ENCODE results near the gene TAT.
"Not testable (repeated sequence)": the region's sequence is repeated elsewhere in the genome, so short reads cannot be mapped to it uniquely, and the experiment has no call there.

TAT gene

GRCh38 chr16:71600822-71601221, 23.9 kb upstream of the TAT start:
- Histone ChIP-seq H3K4me1 (ENCODE audit: control insufficient read depth in 1 of 2, insufficient read depth in 2 of 2, low read length in 2 of 2) (no peaks in the 10 kb centered on the region), H3K9me3 (ENCODE audit: control insufficient read depth in 1 of 2, low read length in 2 of 2) (no peaks in the 10 kb centered on the region), H3K27ac (ENCODE audit: low read length) (no peak overlapping the region), H3K27me3 (ENCODE audit: low read depth, low read length) (no peaks in the 10 kb centered on the region), H3K4me3 (ENCODE audit: low read depth in 1 of 2, low read length in 2 of 2) (no peak overlapping the region), H3K36me3 (ENCODE audit: control insufficient read depth in 1 of 2, insufficient read depth in 2 of 2, low read length in 2 of 2) (no peaks in the 10 kb centered on the region)

- not testable (repeated sequence) for H3K27me3 ChIP-seq (ENCODE audit: low read depth, low read length); H3K4me3 ChIP-seq (ENCODE audit: low read depth in 1 of 2, low read length in 2 of 2); H3K9me3 ChIP-seq (ENCODE audit: control insufficient read depth in 1 of 2, low read length in 2 of 2); H3K36me3 ChIP-seq (ENCODE audit: control insufficient read depth in 1 of 2, insufficient read depth in 2 of 2, low read length in 2 of 2); H3K4me1 ChIP-seq (ENCODE audit: control insufficient read depth in 1 of 2, insufficient read depth in 2 of 2, low read length in 2 of 2); H3K27ac ChIP-seq (ENCODE audit: low read length)
Observed at GRCh38 chr16:71598426-71598825, 21.5 kb upstream of the TAT start.

GRCh38 chr16:71595340-71595826, 18.5 kb upstream of the TAT start:
- not testable (repeated sequence) for H3K9me3 ChIP-seq (ENCODE audit: control insufficient read depth in 1 of 2, low read length in 2 of 2); H3K4me3 ChIP-seq (ENCODE audit: low read depth in 1 of 2, low read length in 2 of 2); H3K4me1 ChIP-seq (ENCODE audit: control insufficient read depth in 1 of 2, insufficient read depth in 2 of 2, low read length in 2 of 2); H3K27ac ChIP-seq (ENCODE audit: low read length); H3K27me3 ChIP-seq (ENCODE audit: low read depth, low read length); H3K36me3 ChIP-seq (ENCODE audit: control insufficient read depth in 1 of 2, insufficient read depth in 2 of 2, low read length in 2 of 2)

GRCh38 chr16:71594000-71594646, 17.2 kb upstream of the TAT start:
- Histone ChIP-seq H3K4me3 (ENCODE audit: low read depth in 1 of 2, low read length in 2 of 2) (no peak overlapping the region), H3K27ac (ENCODE audit: low read length) (no peak overlapping the region), H3K9me3 (ENCODE audit: control insufficient read depth in 1 of 2, low read length in 2 of 2) (no peaks in the 10 kb centered on the region), H3K36me3 (ENCODE audit: control insufficient read depth in 1 of 2, insufficient read depth in 2 of 2, low read length in 2 of 2) (no peaks in the 10 kb centered on the region), H3K4me1 (ENCODE audit: control insufficient read depth in 1 of 2, insufficient read depth in 2 of 2, low read length in 2 of 2) (no peaks in the 10 kb centered on the region), H3K27me3 (ENCODE audit: low read depth, low read length) (no peaks in the 10 kb centered on the region)

GRCh38 chr16:71593048-71593999, 16.4 kb upstream of the TAT start:
- Histone ChIP-seq H3K4me1 (ENCODE audit: control insufficient read depth in 1 of 2, insufficient read depth in 2 of 2, low read length in 2 of 2) (no peaks in the 10 kb centered on the region), H3K27ac (ENCODE audit: low read length) (no peak overlapping the region), H3K36me3 (ENCODE audit: control insufficient read depth in 1 of 2, insufficient read depth in 2 of 2, low read length in 2 of 2) (no peaks in the 10 kb centered on the region), H3K27me3 (ENCODE audit: low read depth, low read length) (no peaks in the 10 kb centered on the region), H3K9me3 (ENCODE audit: control insufficient read depth in 1 of 2, low read length in 2 of 2) (no peaks in the 10 kb centered on the region), H3K4me3 (ENCODE audit: low read depth in 1 of 2, low read length in 2 of 2) (no peak overlapping the region)

GRCh38 chr16:71591917-71592316, 15.0 kb upstream of the TAT start:
- no peaks in the 10 kb centered on the region for H3K27me3 ChIP-seq (ENCODE audit: low read depth, low read length)
- no peak overlapping the region for H3K27ac ChIP-seq (ENCODE audit: low read length)
- H3K36me3 ChIP-seq (ENCODE audit: control insufficient read depth in 1 of 2, insufficient read depth in 2 of 2, low read length in 2 of 2) = no peaks in the 10 kb centered on the region
- no peak overlapping the region for H3K4me3 ChIP-seq (ENCODE audit: low read depth in 1 of 2, low read length in 2 of 2)
- H3K9me3 ChIP-seq (ENCODE audit: control insufficient read depth in 1 of 2, low read length in 2 of 2) = no peaks in the 10 kb centered on the region
- H3K4me1 ChIP-seq (ENCODE audit: control insufficient read depth in 1 of 2, insufficient read depth in 2 of 2, low read length in 2 of 2) = no peaks in the 10 kb centered on the region

- Histone ChIP-seq H3K36me3 (ENCODE audit: control insufficient read depth in 1 of 2, insufficient read depth in 2 of 2, low read length in 2 of 2) (no peaks in the 10 kb centered on the region), H3K4me1 (ENCODE audit: control insufficient read depth in 1 of 2, insufficient read depth in 2 of 2, low read length in 2 of 2) (no peaks in the 10 kb centered on the region), H3K27me3 (ENCODE audit: low read depth, low read length) (no peaks in the 10 kb centered on the region), H3K4me3 (ENCODE audit: low read depth in 1 of 2, low read length in 2 of 2) (no peak overlapping the region), H3K9me3 (ENCODE audit: control insufficient read depth in 1 of 2, low read length in 2 of 2) (no peaks in the 10 kb centered on the region), H3K27ac (ENCODE audit: low read length) (no peak overlapping the region)
Observed at GRCh38 chr16:71590584-71590983, 13.7 kb upstream of the TAT start.

GRCh38 chr16:71590071-71590470, 13.2 kb upstream of the TAT start:
- not testable (repeated sequence) for H3K27ac ChIP-seq (ENCODE audit: low read length); H3K4me3 ChIP-seq (ENCODE audit: low read depth in 1 of 2, low read length in 2 of 2); H3K27me3 ChIP-seq (ENCODE audit: low read depth, low read length); H3K36me3 ChIP-seq (ENCODE audit: control insufficient read depth in 1 of 2, insufficient read depth in 2 of 2, low read length in 2 of 2); H3K4me1 ChIP-seq (ENCODE audit: control insufficient read depth in 1 of 2, insufficient read depth in 2 of 2, low read length in 2 of 2); H3K9me3 ChIP-seq (ENCODE audit: control insufficient read depth in 1 of 2, low read length in 2 of 2)

GRCh38 chr16:71589334-71589733, 12.4 kb upstream of the TAT start:
- H3K9me3 ChIP-seq (ENCODE audit: control insufficient read depth in 1 of 2, low read length in 2 of 2); H3K4me1 ChIP-seq (ENCODE audit: control insufficient read depth in 1 of 2, insufficient read depth in 2 of 2, low read length in 2 of 2); H3K36me3 ChIP-seq (ENCODE audit: control insufficient read depth in 1 of 2, insufficient read depth in 2 of 2, low read length in 2 of 2); H3K4me3 ChIP-seq (ENCODE audit: low read depth in 1 of 2, low read length in 2 of 2); H3K27ac ChIP-seq (ENCODE audit: low read length); H3K27me3 ChIP-seq (ENCODE audit: low read depth, low read length): not testable (repeated sequence)

GRCh38 chr16:71585318-71585703, 8.4 kb upstream of the TAT start:
- Histone ChIP-seq H3K27me3 (ENCODE audit: low read depth, low read length) (no peaks in the 10 kb centered on the region), H3K4me1 (ENCODE audit: control insufficient read depth in 1 of 2, insufficient read depth in 2 of 2, low read length in 2 of 2) (no peaks in the 10 kb centered on the region), H3K9me3 (ENCODE audit: control insufficient read depth in 1 of 2, low read length in 2 of 2) (no peaks in the 10 kb centered on the region), H3K36me3 (ENCODE audit: control insufficient read depth in 1 of 2, insufficient read depth in 2 of 2, low read length in 2 of 2) (no peaks in the 10 kb centered on the region), H3K4me3 (ENCODE audit: low read depth in 1 of 2, low read length in 2 of 2) (no peak overlapping the region), H3K27ac (ENCODE audit: low read length) (no peak overlapping the region)

GRCh38 chr16:71584543-71585317, 7.8 kb upstream of the TAT start:
- Histone ChIP-seq H3K9me3 (ENCODE audit: control insufficient read depth in 1 of 2, low read length in 2 of 2) (no peaks in the 10 kb centered on the region), H3K4me3 (ENCODE audit: low read depth in 1 of 2, low read length in 2 of 2) (no peak overlapping the region), H3K27ac (ENCODE audit: low read length) (no peak overlapping the region), H3K4me1 (ENCODE audit: control insufficient read depth in 1 of 2, insufficient read depth in 2 of 2, low read length in 2 of 2) (no peaks in the 10 kb centered on the region), H3K27me3 (ENCODE audit: low read depth, low read length) (no peaks in the 10 kb centered on the region), H3K36me3 (ENCODE audit: control insufficient read depth in 1 of 2, insufficient read depth in 2 of 2, low read length in 2 of 2) (no peaks in the 10 kb centered on the region)

Data from muscle layer of duodenum (tissue), 2 donors.